Measurements from ENCODE around the gene EIF4E2. TPM values are rescaled to one million over a fixed set of nuclear protein-coding genes. Genes with fewer than 3 reads are reported as not detected.
A peak's percentile ranks its signal among the peaks of the same experiment; 100 is the strongest.

The EIF4E2 gene
- total RNA-seq, 1 donor from 2014 or later = 45.3 TPM

DNA sequence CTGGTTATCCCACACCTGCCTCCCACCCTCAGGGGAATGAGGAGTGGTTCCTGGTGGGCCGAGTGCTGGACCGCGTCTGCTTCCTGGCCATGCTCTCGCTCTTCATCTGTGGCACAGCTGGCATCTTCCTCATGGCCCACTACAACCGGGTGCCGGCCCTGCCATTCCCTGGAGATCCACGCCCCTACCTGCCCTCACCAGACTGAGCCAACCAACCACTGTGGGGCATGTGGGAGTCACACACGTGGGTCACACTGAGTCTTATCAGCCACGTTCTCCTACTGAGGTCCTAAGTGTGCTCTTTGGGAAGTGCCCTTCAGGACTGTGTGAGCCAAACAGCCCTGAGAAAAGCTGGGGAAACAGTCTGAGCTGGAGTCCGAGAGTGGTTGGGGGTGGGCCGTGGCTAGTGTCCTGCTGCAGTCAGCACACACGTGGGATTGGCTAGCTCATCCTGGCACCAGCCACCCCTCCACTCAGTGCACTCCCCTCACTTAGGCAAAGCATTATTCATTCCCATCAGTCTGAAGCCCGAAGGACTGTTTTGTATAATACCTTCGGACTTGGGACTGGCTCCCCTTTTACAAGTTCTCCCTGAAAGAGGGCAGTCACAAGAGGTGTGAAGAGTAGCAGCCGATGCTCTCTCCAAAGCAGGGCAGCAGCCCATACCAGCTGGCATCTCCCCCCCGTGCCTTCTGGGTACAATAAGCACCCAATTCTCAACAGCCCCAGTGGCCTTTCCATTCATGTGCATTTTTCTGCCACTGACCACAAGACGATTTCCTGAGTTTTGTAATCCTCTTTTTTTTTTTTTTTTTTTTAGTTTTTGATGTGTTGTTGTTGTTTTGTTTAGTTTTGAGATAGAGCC lies 4.7 kb upstream of the EIF4E2 start:
- FAIRE-seq = no peak
- Histone ChIP-seq H3K27me3 (ENCODE audit: control insufficient read depth, insufficient read depth, low read length) (no peaks in the 10 kb centered on the region), H3K4me3 (ENCODE audit: low read depth, low read length) (no peak overlapping the region), H3K36me3 (ENCODE audit: control insufficient read depth, insufficient read depth, low read length) (peaks cover 6% of the 10 kb centered on the region)
- TF ChIP-seq, protein P1, sequence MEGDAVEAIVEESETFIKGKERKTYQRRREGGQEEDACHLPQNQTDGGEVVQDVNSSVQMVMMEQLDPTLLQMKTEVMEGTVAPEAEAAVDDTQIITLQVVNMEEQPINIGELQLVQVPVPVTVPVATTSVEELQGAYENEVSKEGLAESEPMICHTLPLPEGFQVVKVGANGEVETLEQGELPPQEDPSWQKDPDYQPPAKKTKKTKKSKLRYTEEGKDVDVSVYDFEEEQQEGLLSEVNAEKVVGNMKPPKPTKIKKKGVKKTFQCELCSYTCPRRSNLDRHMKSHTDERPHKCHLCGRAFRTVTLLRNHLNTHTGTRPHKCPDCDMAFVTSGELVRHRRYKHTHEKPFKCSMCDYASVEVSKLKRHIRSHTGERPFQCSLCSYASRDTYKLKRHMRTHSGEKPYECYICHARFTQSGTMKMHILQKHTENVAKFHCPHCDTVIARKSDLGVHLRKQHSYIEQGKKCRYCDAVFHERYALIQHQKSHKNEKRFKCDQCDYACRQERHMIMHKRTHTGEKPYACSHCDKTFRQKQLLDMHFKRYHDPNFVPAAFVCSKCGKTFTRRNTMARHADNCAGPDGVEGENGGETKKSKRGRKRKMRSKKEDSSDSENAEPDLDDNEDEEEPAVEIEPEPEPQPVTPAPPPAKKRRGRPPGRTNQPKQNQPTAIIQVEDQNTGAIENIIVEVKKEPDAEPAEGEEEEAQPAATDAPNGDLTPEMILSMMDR (IDR thresholded peaks at IDR 0.05; ENCODE audit: insufficient read depth, low read length, severe bottlenecking) = no peak
- no peak for DNase-seq (ENCODE audit: low read depth)

DNA sequence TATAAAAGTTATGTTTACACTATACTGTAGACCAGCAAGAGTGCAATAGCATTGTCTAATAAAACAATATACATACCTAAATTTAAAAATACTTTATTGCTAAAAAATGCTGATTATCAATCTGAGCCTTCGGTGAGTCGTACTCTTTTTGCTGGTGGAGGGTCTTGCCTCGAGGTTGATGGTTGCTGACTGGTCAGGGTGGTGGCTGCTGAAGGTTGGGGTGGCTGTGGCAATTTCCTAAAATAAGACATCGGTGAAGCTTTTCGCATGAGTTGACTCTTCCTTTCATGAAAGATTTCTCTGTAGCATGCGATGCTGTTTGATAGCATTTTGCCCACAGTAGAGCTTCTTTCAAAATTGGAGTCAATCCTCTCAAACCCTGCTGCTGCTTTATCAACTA lies 2.5 kb upstream of the EIF4E2 start:
- TF ChIP-seq, protein P1 (IDR thresholded peaks at IDR 0.05; ENCODE audit: insufficient read depth, low read length, severe bottlenecking) = no peak
- Histone ChIP-seq H3K27me3 (ENCODE audit: control insufficient read depth, insufficient read depth, low read length) (no peaks in the 10 kb centered on the region), H3K4me3 (ENCODE audit: low read depth, low read length) (no peak overlapping the region), H3K36me3 (ENCODE audit: control insufficient read depth, insufficient read depth, low read length) (peaks cover 7% of the 10 kb centered on the region)
- FAIRE-seq = no peak
- DNase-seq (ENCODE audit: low read depth) = no peak

DNA sequence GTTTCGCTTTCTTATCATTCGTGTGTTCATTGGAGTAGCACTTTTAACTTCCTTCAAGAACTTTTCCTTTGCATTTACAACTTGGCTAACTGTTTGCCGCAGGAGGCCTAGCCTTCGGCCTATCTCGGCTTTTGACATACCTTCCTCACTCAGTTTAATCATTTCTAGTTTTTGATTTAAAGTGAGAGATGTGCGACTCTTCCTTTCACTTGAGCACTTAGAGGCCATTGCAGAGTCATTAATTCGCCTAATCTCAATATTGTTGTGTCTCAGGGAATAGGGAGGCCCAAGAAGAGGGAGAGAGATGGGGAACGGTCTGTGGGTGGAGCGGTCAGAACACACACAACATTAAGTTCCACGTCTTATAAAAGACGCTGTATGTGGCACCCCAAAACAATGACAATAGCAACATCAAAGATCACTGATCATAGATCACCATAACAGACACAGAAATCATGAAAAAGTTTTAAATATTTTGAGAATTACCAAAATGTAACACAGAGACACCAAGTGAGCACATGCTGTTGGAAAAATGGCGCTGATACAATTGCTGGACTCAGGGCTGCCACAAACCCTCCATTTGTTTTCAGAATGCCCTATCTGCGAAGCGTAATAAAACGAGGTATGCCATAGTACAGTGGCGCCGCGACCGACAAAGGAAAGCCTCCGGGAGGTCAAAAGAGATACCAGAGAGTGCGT lies 685 bp upstream of the EIF4E2 start:
- DNase-seq (ENCODE audit: low read depth) (no peak), FAIRE-seq (no peak)
- peak overlapping the region; percentile 84 for H3K4me3 ChIP-seq (ENCODE audit: low read depth, low read length)
- TF ChIP-seq, protein P1 (IDR thresholded peaks at IDR 0.05; ENCODE audit: insufficient read depth, low read length, severe bottlenecking) = no peak
- no peaks in the 10 kb centered on the region for H3K27me3 ChIP-seq (ENCODE audit: control insufficient read depth, insufficient read depth, low read length)
- H3K36me3 ChIP-seq (ENCODE audit: control insufficient read depth, insufficient read depth, low read length) = peaks cover 7% of the 10 kb centered on the region

DNA sequence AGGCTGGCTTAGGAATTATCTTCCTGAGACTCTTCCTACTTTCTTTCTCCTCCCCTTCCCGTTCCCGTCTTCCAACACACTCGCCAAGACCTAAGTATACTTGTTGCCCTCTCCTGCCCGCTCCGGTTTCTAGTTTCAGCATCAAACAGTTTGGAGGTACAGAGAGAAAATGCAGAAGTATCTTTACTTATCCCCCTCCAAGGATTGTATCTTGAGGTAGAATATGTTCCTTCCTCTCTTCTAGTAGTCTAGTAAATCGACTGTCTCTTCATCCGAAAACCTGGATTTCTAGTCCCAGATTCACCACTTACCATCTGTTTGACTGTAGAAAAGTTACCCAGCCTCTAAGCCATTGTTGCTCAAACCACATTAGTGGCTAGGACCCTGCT lies 755 bp downstream of the EIF4E2 start:
- no peak for FAIRE-seq
- H3K4me3 ChIP-seq (ENCODE audit: low read depth, low read length) = peak overlapping the region; percentile 84
- TF ChIP-seq, protein P1 (IDR thresholded peaks at IDR 0.05; ENCODE audit: insufficient read depth, low read length, severe bottlenecking) = no peak
- H3K36me3 ChIP-seq (ENCODE audit: control insufficient read depth, insufficient read depth, low read length) = peaks cover 10% of the 10 kb centered on the region
- H3K27me3 ChIP-seq (ENCODE audit: control insufficient read depth, insufficient read depth, low read length) = no peaks in the 10 kb centered on the region
- no peak for DNase-seq (ENCODE audit: low read depth)

DNA sequence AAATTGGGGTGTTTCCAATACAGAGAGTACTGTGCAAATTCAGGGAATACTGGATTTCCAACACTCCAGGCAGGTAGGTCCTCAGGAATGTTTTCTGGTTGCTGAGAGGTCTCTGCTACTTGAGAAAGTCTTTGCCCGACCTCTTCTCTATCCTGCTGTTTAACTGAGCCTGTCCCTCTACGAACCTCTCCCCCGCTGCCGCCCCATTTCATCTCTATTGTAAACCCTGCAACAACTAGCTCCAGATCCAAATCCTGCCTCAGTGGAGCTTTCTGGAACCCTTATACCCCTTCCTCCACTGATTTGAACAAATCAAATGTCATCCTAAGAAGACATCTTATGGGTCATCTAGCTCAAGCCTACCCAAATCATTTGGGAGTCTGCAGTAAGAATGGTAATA lies 1.3 kb downstream of the EIF4E2 start:
- H3K4me3 ChIP-seq (ENCODE audit: low read depth, low read length) = peak overlapping the region; percentile 84
- TF ChIP-seq, protein P1 (IDR thresholded peaks at IDR 0.05; ENCODE audit: insufficient read depth, low read length, severe bottlenecking) = no peak
- H3K27me3 ChIP-seq (ENCODE audit: control insufficient read depth, insufficient read depth, low read length) = no peaks in the 10 kb centered on the region
- no peak for DNase-seq (ENCODE audit: low read depth)
- no peak for FAIRE-seq
- H3K36me3 ChIP-seq (ENCODE audit: control insufficient read depth, insufficient read depth, low read length) = peaks cover 9% of the 10 kb centered on the region

All from bronchial epithelial cell (primary cell).